ENCODE measurements around the gene PLXND1. TPM values are rescaled to one million over a fixed set of nuclear protein-coding genes. Genes with fewer than 3 reads are reported as not detected.

PLXND1 gene
- total RNA-seq, 1 donor from 2014 or later, result 96.5 TPM

DNA sequence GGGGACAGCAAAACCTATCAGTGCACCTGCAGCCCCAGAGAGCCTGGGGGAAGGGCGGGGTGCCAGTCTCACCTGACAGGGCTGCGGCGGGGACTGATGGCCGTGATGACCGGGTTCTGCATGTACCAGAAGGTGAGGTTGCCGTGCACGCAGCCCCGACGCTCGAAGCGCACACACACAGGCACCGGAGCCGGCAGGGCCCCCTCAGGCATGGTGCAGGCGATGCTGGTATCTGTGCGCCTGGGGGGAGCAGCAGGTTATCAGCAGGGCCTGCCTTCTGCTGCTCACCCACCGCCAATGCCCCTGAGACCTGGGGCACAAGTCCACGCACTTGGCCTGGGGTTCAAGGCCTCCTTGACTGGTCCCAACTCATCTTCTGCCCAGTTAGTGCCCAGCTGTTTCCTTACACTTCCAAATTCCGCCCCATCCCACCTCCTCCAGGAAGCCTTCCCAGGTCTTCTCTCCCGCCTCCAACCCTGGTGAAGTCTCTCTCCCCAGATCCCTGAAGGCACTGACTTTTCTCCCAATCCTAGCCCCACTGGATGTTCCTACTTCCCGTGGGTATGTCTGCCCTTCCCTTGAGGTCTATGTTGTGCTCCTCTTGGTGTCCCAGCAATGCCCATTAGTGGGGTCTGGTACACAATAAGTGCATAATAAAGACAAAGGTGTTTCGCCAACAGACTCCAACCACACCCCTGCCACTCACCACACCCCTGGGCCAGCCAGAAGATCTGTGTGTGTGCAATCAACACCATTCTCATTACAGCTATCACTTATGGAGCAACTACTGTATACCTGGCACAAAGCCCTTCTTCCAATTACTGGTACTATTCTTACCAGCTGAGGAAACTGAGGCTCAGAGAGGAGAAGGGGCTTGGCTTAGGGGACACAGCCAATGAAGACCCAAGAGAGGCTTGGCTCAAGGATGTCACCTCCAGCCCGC, 34.6 kb downstream of the PLXND1 start:
- TF ChIP-seq POLR2A (IDR thresholded peaks at IDR 0.05), result no peak
- TF ChIP-seq, protein P1, sequence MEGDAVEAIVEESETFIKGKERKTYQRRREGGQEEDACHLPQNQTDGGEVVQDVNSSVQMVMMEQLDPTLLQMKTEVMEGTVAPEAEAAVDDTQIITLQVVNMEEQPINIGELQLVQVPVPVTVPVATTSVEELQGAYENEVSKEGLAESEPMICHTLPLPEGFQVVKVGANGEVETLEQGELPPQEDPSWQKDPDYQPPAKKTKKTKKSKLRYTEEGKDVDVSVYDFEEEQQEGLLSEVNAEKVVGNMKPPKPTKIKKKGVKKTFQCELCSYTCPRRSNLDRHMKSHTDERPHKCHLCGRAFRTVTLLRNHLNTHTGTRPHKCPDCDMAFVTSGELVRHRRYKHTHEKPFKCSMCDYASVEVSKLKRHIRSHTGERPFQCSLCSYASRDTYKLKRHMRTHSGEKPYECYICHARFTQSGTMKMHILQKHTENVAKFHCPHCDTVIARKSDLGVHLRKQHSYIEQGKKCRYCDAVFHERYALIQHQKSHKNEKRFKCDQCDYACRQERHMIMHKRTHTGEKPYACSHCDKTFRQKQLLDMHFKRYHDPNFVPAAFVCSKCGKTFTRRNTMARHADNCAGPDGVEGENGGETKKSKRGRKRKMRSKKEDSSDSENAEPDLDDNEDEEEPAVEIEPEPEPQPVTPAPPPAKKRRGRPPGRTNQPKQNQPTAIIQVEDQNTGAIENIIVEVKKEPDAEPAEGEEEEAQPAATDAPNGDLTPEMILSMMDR (IDR thresholded peaks at IDR 0.05), result no peak
- no peak for TF ChIP-seq POLR2AphosphoS5 (IDR thresholded peaks at IDR 0.05; ENCODE audit: insufficient read depth in 1 of 2, low read depth in 1 of 2)
- intact Hi-C loops (cut with DNase I), result no loop called here
- no peaks in the 10 kb centered on the region for H3K9me3 ChIP-seq
- H3K4me1 ChIP-seq, result peaks cover 17% of the 10 kb centered on the region
- H3K27me3 ChIP-seq, result no peaks in the 10 kb centered on the region
- no peak for DNase-seq (ENCODE audit: extremely low spot score in 2 of 2)
- no peak overlapping the region for H3K4me3 ChIP-seq
- H3K27ac ChIP-seq, result no peak overlapping the region
- H3K36me3 ChIP-seq, result peaks cover 0 to 61% of the 10 kb centered on the region in 2 donors

GRCh38 chr3:129569856-129570255, 36.6 kb downstream of the PLXND1 start:
- Histone ChIP-seq H3K27me3 (no peaks in the 10 kb centered on the region), H3K27ac (no peak overlapping the region), H3K9me3 (no peaks in the 10 kb centered on the region), H3K4me3 (no peak overlapping the region), H3K36me3 (peaks cover 0 to 67% of the 10 kb centered on the region in 2 donors), H3K4me1 (peaks cover 31% of the 10 kb centered on the region)
- TF ChIP-seq POLR2AphosphoS5 (IDR thresholded peaks at IDR 0.05; ENCODE audit: insufficient read depth in 1 of 2, low read depth in 1 of 2) (no peak), POLR2A (IDR thresholded peaks at IDR 0.05) (no peak)
- TF ChIP-seq, protein P1 (IDR thresholded peaks at IDR 0.05), result no peak
- no peak for DNase-seq (ENCODE audit: extremely low spot score in 2 of 2)
- intact Hi-C loops (cut with DNase I), result no loop called here

DNA sequence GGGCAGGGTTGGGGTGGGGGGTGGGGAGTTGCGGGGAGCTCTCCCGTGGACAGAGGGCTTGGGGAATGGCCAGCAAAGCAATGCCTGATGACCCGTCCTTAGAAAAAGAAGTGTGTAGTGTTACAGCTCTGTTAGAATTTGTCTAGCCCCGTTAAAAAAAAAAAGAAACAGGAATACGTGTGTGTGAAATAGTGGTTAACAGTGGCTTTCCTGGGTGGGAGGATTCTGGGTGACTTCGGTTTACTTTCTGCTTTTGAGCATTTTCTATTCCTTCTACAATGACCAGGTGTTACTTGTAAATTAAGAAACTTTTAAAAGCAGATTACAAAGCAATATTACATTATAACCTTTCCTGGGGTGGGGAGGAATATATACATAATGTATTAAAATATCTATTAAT, 38.5 kb downstream of the PLXND1 start:
- H3K9me3 ChIP-seq, result no peaks in the 10 kb centered on the region
- no peak for DNase-seq (ENCODE audit: extremely low spot score in 2 of 2)
- H3K27me3 ChIP-seq, result no peaks in the 10 kb centered on the region
- peaks cover 50% of the 10 kb centered on the region for H3K4me1 ChIP-seq
- no peak overlapping the region for H3K4me3 ChIP-seq
- peaks cover 0 to 57% of the 10 kb centered on the region in 2 donors for H3K36me3 ChIP-seq
- intact Hi-C loops (cut with DNase I), result no loop called here
- peak overlapping the region; percentile 84 for H3K27ac ChIP-seq
- TF ChIP-seq, protein P1 (IDR thresholded peaks at IDR 0.05), result no peak
- TF ChIP-seq POLR2AphosphoS5 (IDR thresholded peaks at IDR 0.05; ENCODE audit: insufficient read depth in 1 of 2, low read depth in 1 of 2), result no peak
- TF ChIP-seq POLR2A (IDR thresholded peaks at IDR 0.05), result no peak

DNA sequence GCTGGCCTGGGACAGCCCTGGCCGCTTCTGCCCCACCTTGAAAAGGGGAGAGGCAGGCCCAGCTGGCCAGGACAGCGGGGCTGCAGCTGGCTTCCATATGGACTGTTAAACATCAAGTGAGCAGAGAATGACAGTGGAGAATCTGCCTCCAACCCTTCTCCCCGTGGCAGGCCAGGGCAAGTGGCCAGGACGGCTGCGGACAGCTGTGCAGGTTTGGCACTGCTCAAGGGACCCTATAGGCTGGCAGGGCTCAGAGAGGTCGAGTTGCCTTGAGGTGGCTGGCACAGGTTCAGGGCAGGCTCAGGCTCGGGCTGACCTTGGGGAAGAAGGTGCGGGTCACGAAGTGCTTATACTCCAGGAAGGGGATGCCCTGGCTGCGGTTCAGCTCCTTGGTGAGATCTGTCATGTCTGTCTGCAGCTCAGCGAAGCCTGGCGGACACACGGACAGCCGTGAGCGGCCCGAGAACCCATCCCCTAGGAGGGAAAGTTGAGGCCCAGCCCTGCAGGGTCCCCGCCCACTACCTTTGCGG, 39.2 kb downstream of the PLXND1 start:
- H3K9me3 ChIP-seq, result no peaks in the 10 kb centered on the region
- intact Hi-C loops (cut with DNase I), result no loop called here
- no peak overlapping the region for H3K4me3 ChIP-seq
- H3K27me3 ChIP-seq, result no peaks in the 10 kb centered on the region
- DNase-seq (ENCODE audit: extremely low spot score in 2 of 2), result no peak
- H3K27ac ChIP-seq, result peak overlapping the region; percentile 84
- TF ChIP-seq, protein P1 (IDR thresholded peaks at IDR 0.05), result no peak
- TF ChIP-seq POLR2A (IDR thresholded peaks at IDR 0.05) (no peak), POLR2AphosphoS5 (IDR thresholded peaks at IDR 0.05; ENCODE audit: insufficient read depth in 1 of 2, low read depth in 1 of 2) (peak in 1 of 2 donors; percentile 60)
- peaks cover 56% of the 10 kb centered on the region for H3K4me1 ChIP-seq
- peaks cover 0 to 57% of the 10 kb centered on the region in 2 donors for H3K36me3 ChIP-seq

DNA sequence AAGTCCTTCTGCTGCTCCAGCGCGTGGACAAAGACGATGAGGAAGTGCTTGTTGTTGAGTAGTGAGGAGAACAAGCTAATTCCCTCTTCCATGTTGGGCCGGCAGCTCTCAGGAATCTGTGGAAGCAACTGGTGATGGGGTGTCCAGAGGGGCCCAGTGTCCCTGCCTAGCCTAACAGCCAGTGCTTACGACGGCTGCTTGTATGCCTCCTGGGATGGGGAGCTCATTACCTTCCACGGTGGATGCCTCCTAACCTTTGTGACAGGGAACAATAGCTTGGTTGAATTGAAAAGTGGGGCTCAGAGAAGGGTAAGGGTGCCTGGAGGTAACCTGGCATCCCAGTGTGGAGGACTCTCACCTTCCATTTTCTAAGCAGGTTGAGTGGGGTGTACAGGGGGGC, 40.6 kb downstream of the PLXND1 start:
- intact Hi-C loops (cut with DNase I), result no loop called here
- Histone ChIP-seq H3K27ac (peak overlapping the region; percentile 84), H3K4me1 (peaks cover 70% of the 10 kb centered on the region), H3K27me3 (no peaks in the 10 kb centered on the region), H3K9me3 (no peaks in the 10 kb centered on the region), H3K4me3 (no peak overlapping the region), H3K36me3 (peaks cover 0 to 46% of the 10 kb centered on the region in 2 donors)
- TF ChIP-seq POLR2AphosphoS5 (IDR thresholded peaks at IDR 0.05; ENCODE audit: insufficient read depth in 1 of 2, low read depth in 1 of 2) (no peak), POLR2A (IDR thresholded peaks at IDR 0.05) (no peak)
- TF ChIP-seq, protein P1 (IDR thresholded peaks at IDR 0.05), result no peak
- no peak for DNase-seq (ENCODE audit: extremely low spot score in 2 of 2)
